ENCODE results near the gene LRG1.

The LRG1 gene

DNA sequence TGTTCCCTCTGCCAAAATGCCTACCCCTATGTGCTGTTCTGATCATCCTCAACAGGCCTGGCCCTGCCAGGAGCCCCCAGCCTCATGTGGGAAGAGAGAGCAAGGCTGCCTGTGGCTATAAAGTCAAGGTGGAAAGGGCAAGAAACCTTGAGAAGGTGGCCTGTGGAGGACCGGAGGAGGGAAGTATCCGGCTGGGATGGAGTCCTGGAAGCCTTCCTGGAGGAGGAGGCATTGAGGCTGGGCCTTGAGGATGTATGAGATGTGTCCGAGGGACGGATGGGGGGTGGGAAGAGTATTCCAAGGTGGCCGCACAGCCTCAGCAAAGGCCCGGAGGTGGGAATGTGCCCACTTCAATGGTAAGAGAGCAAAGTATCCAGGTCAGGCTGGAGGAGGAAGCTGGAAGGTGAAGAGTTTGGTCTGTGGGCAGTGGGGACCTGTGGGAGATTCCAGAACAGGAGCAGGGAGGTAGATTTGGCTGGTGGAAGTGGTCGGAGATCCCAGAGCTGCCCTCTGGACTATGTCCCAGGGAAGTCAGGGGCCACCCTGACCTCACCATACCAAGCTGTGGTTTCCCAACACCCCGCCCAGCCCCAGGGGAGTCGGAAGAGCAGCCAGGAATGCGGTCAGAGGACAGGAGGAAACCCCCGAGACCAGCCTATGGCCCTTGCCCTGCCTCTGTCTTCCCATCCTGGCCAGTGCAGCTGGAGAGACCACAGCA is 18.5 kb downstream of the LRG1 start:
- no peak overlapping the region for H3K9ac ChIP-seq (ENCODE audit: low read length)
- H3K4me1 ChIP-seq (ENCODE audit: control insufficient read depth, low read depth, low read length), result no peaks in the 10 kb centered on the region
- H3K27me3 ChIP-seq (ENCODE audit: control insufficient read depth, insufficient read depth, low read length), result peaks cover 20% of the 10 kb centered on the region
- no peaks in the 10 kb centered on the region for H3K36me3 ChIP-seq (ENCODE audit: control insufficient read depth, low read depth, low read length)
- H3K4me3 ChIP-seq (ENCODE audit: low read length), result no peak overlapping the region
- no peak overlapping the region for H3K27ac ChIP-seq (ENCODE audit: low read length)
- no peaks in the 10 kb centered on the region for H3K9me3 ChIP-seq (ENCODE audit: control insufficient read depth, low read depth, low read length)

DNA sequence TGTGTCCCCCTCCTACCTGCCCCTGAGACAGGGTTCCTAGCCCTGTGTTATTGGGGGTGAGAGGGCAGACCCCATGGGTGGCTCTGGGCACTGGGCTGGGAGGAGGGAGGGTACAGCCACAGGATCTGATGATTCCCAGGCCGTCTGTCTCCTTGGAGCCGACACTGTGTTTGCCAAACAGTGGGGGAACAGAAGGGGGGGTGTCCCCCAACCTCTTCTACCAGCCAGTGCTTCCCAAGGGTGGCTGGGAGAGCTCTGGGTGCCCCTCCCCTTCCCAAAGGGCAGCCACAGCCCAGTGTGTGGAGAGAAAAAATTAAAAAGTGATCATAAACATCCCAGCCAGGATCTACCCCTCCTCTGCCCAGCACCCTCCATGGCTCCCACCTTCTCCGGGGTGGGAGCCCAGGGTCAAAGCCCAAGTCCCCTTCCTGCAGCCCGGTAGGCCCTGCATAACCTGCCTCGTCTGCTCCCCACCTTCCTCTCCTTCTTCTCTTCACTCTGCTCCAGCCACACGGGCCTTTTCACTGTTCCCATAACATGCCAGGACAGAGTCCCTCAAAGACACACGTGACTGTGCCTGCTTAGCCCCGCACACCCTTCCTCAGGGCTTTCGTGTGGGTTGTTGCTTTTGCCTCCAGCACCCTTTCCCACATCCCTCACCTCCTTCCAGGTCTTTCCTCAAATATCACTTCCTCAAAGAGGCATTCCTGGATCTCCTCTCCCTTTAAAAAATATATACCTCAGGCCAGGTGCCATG is 20.1 kb downstream of the LRG1 start:
- no peaks in the 10 kb centered on the region for H3K36me3 ChIP-seq (ENCODE audit: control insufficient read depth, low read depth, low read length)
- H3K27ac ChIP-seq (ENCODE audit: low read length), result no peak overlapping the region
- H3K9ac ChIP-seq (ENCODE audit: low read length), result no peak overlapping the region
- H3K4me3 ChIP-seq (ENCODE audit: low read length), result no peak overlapping the region
- no peaks in the 10 kb centered on the region for H3K9me3 ChIP-seq (ENCODE audit: control insufficient read depth, low read depth, low read length)
- H3K27me3 ChIP-seq (ENCODE audit: control insufficient read depth, insufficient read depth, low read length), result peaks cover 32% of the 10 kb centered on the region
- H3K4me1 ChIP-seq (ENCODE audit: control insufficient read depth, low read depth, low read length), result no peaks in the 10 kb centered on the region

DNA sequence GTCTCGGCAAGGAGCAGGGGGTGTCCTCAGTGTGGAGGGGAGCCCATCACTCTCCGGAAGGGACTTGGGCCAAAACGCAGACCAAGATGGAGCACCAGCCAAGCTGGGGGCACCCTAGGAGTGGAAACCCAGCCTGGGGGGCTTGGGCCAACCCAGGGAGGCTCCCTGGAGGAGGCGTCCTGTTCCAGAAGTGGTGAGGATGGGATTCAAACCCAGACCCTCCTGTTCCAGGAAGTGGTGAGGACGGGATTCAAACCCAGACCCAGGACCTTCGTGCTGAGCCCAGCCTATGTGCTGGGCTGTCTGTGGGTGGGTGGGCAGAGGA is 20.7 kb downstream of the LRG1 start:
- Histone ChIP-seq H3K36me3 (ENCODE audit: control insufficient read depth, low read depth, low read length) (no peaks in the 10 kb centered on the region), H3K27ac (ENCODE audit: low read length) (no peak overlapping the region), H3K4me3 (ENCODE audit: low read length) (no peak overlapping the region), H3K9me3 (ENCODE audit: control insufficient read depth, low read depth, low read length) (no peaks in the 10 kb centered on the region), H3K27me3 (ENCODE audit: control insufficient read depth, insufficient read depth, low read length) (peaks cover 34% of the 10 kb centered on the region), H3K9ac (ENCODE audit: low read length) (no peak overlapping the region), H3K4me1 (ENCODE audit: control insufficient read depth, low read depth, low read length) (no peaks in the 10 kb centered on the region)

DNA sequence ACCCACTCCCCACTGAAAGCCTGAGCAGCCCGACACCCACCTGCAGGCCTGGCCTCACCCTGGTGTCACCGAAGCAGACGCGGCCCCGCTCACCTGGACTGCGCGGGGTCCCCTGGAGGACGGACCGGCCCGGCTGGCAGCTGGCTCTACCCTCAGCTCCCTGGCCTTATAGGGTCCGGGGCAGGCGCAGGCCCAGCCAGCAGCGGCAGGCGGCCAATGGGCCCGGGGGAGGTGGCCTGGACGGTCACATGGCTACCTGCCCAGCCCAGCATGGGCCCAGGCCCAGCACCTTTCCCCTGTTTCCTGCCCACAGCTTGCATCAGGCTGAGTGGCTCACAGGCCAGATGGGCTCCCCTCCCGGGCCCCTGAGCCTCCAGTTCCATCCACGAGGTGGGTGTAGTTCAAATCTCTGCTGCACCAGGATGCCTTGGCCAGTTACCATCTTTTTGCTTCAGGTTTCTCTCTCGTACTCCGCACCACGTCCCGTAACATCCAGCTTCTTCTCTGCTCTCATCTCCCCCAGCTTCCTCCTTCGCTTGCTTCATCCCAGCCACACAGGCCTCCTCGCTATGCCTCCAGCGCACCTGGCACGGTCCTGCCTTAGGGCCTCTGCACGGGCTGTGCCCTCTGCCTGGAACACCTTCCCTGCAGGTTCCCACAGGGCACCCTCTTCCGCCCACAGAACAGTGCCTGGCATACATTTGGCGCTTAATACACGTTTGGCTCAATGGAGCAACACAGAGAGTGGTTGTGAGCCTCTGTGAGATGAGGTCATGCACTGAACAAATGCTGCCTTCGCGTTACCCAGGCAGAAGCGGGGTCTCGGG is 21.3 kb downstream of the LRG1 start, which contains the start of gene PLIN4:
Gene PLIN4 (minus strand): TSS at position 142 of the 827 bp plus-strand sequence. CDS start 214 bp downstream, outside the sequence.
- H3K27me3 ChIP-seq (ENCODE audit: control insufficient read depth, insufficient read depth, low read length), result peaks cover 40% of the 10 kb centered on the region
- no peak within 1 kb of the TSS for H3K4me3 ChIP-seq (ENCODE audit: low read length)
- no peaks in the 10 kb centered on the region for H3K9me3 ChIP-seq (ENCODE audit: control insufficient read depth, low read depth, low read length)
- no peaks in the 10 kb centered on the region for H3K36me3 ChIP-seq (ENCODE audit: control insufficient read depth, low read depth, low read length)
- H3K4me1 ChIP-seq (ENCODE audit: control insufficient read depth, low read depth, low read length), result no peaks in the 10 kb centered on the region
- no peak within 1 kb of the TSS for H3K9ac ChIP-seq (ENCODE audit: low read length)
- H3K27ac ChIP-seq (ENCODE audit: low read length), result no peak within 1 kb of the TSS

DNA sequence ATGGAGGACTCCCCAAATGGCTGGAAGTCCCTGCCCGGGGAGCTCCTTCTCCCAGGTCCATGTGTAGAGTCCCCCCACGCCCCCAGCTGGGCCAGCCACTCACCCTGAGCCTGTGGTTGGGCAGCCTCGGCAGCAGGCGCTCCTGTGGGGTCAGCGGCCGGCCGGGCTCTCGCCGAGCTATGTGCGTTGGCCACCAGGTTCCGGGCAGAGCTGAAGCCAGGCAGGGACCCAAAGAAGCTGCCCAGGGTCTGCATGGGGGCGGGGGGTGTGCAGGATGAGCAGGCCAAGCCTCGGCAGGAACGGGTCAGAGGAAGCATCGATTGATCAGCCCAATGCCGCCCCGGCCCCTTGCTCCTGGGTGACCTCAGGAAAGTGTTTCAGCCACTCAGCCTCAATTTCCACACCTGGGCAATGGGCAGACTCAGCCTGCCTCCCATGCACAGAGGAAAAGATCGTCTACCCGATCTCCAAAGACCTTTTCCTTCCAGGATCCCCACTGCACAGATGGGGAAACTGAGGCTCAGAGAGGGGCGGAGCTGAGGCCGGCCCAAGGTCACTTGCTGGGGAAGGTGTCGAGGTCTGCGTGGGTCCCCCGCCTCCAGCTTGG is 22.3 kb downstream of the LRG1 start:
- no peaks in the 10 kb centered on the region for H3K9me3 ChIP-seq (ENCODE audit: control insufficient read depth, low read depth, low read length)
- H3K4me1 ChIP-seq (ENCODE audit: control insufficient read depth, low read depth, low read length), result no peaks in the 10 kb centered on the region
- no peaks in the 10 kb centered on the region for H3K36me3 ChIP-seq (ENCODE audit: control insufficient read depth, low read depth, low read length)
- H3K4me3 ChIP-seq (ENCODE audit: low read length), result no peak overlapping the region
- H3K27me3 ChIP-seq (ENCODE audit: control insufficient read depth, insufficient read depth, low read length), result peaks cover 48% of the 10 kb centered on the region
- H3K9ac ChIP-seq (ENCODE audit: low read length), result no peak overlapping the region
- H3K27ac ChIP-seq (ENCODE audit: low read length), result no peak overlapping the region

DNA sequence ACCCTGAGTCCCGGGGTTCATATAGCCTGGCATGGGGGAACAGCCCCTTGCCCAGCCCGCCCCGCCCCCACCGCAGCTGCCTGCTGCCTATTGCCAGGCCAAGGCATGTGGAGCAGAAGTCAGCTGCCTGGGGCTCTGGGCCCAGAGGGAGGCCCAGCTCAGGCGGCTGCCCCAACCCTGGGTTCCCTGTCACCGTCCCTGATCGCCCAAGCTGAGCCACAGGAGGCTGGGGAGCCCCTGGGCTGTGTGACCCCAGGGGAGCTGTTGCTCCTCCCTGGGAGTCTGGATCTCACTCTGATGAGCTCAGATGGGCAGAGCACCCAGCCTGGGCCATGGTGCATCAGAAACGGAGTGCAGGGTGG is 22.9 kb downstream of the LRG1 start:
- Histone ChIP-seq H3K9ac (ENCODE audit: low read length) (no peak overlapping the region), H3K36me3 (ENCODE audit: control insufficient read depth, low read depth, low read length) (no peaks in the 10 kb centered on the region), H3K4me3 (ENCODE audit: low read length) (no peak overlapping the region), H3K9me3 (ENCODE audit: control insufficient read depth, low read depth, low read length) (no peaks in the 10 kb centered on the region), H3K27ac (ENCODE audit: low read length) (no peak overlapping the region), H3K27me3 (ENCODE audit: control insufficient read depth, insufficient read depth, low read length) (peaks cover 55% of the 10 kb centered on the region), H3K4me1 (ENCODE audit: control insufficient read depth, low read depth, low read length) (no peaks in the 10 kb centered on the region)

DNA sequence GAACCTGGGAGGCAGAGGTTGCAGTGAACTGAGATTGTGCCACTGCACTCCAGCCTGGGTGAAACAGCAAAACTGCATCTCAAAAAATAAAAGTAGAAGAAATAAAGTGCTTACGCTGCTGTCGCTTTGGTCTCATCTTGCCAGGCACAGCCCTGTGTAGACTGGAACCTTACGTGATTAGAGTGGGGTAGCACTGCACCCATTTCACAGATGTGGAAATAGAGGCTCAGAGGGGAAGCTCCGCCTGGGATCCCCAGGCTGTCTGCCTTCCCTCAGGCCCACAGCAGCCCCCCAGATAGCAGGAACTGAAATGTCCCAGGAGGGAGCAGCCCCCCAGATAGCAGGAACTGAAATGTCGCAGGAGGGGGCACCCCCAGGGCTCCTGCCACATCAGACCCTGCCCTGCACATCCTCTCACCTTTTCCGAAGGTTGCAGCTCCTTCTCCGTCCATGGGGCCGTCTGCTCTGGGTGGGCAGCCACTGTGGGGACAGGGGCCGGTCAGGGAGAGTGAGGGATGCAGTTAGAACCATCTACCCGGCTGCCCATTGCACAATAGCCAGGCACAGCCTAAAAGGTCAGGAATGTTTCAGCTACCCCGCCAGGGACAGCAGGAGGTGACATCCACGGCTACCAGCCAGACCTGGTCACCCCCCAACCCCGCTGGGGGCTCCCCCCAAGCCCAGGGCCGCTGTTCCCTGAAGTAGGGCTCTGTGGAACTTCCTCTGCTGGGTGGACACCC is 23.5 kb downstream of the LRG1 start:
- Histone ChIP-seq H3K27ac (ENCODE audit: low read length) (no peak overlapping the region), H3K4me1 (ENCODE audit: control insufficient read depth, low read depth, low read length) (no peaks in the 10 kb centered on the region), H3K27me3 (ENCODE audit: control insufficient read depth, insufficient read depth, low read length) (peaks cover 55% of the 10 kb centered on the region), H3K36me3 (ENCODE audit: control insufficient read depth, low read depth, low read length) (no peaks in the 10 kb centered on the region), H3K4me3 (ENCODE audit: low read length) (no peak overlapping the region), H3K9ac (ENCODE audit: low read length) (no peak overlapping the region), H3K9me3 (ENCODE audit: control insufficient read depth, low read depth, low read length) (no peaks in the 10 kb centered on the region)

DNA sequence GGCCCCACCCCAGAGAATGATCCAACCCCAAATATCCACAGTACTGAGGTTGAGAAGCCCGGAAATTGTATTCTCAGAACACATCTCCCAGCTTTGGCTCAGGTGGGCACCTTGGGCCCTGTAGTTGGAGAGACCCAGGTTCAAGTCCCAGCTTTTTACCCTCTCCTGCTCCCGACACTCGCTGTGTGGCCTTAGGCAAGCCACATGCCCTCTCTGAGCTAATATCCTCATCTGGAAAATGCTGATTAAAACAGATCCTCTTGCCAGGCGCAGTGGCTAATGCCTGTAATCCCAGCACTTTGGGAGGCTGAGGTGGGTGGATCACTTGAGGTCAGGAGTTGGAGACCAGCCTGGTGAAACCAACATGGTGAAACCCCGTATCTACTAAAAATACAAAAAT is 24.1 kb downstream of the LRG1 start:
- Histone ChIP-seq H3K4me1 (ENCODE audit: control insufficient read depth, low read depth, low read length) (no peaks in the 10 kb centered on the region), H3K27me3 (ENCODE audit: control insufficient read depth, insufficient read depth, low read length) (peaks cover 57% of the 10 kb centered on the region), H3K4me3 (ENCODE audit: low read length) (no peak overlapping the region)

DNA sequence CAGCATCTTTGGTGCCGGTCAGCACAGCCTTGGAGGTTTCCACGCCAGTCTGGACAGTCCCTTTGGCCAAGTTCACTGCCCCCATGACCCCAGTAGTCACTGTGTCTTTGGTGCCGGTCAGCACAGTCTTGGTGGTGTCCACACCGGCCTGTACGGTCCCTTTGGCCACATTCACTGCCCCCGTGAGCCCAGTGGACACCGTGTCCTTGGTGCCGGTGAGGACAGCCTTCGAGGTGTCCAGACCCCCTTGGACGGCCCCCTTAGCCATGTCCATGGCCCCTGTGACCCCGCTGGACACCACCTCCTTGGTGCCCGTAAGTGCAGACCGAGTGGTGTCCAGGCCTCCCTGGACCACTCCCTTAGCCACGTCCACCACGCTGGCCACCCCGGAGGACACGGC is 26.6 kb downstream of the LRG1 start:
- Histone ChIP-seq H3K9me3 (ENCODE audit: control insufficient read depth, low read depth, low read length) (no peaks in the 10 kb centered on the region), H3K4me3 (ENCODE audit: low read length) (no peak overlapping the region), H3K9ac (ENCODE audit: low read length) (no peak overlapping the region), H3K27ac (ENCODE audit: low read length) (no peak overlapping the region), H3K36me3 (ENCODE audit: control insufficient read depth, low read depth, low read length) (no peaks in the 10 kb centered on the region), H3K4me1 (ENCODE audit: control insufficient read depth, low read depth, low read length) (no peaks in the 10 kb centered on the region), H3K27me3 (ENCODE audit: control insufficient read depth, insufficient read depth, low read length) (peaks cover 52% of the 10 kb centered on the region)

More for the DNA sequence above, 24.1 kb downstream of the LRG1 start:
- H3K27ac ChIP-seq (ENCODE audit: low read length), result no peak overlapping the region
- no peak overlapping the region for H3K9ac ChIP-seq (ENCODE audit: low read length)
- H3K36me3 ChIP-seq (ENCODE audit: control insufficient read depth, low read depth, low read length), result no peaks in the 10 kb centered on the region
- H3K9me3 ChIP-seq (ENCODE audit: control insufficient read depth, low read depth, low read length), result no peaks in the 10 kb centered on the region

DNA sequence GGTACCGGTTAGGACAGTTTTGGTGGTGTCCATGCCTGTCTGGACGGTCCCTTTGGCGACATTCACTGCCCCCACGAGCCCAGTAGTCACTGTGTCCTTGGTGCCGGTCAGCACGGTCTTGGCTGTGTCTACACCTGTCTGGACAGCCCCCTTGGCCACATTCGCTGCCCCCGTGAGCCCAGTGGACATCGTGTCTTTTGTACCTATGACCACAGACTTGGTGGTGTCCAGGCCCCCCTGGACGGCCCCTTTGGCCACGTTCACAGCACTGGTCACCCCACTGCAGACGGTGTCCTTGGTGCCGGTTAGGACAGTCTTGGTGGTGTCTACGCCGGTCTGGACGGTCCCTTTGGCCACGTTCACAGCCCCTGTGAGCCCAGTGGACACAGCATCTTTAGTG is 27.8 kb downstream of the LRG1 start:
- H3K4me3 ChIP-seq (ENCODE audit: low read length), result no peak overlapping the region
- no peaks in the 10 kb centered on the region for H3K36me3 ChIP-seq (ENCODE audit: control insufficient read depth, low read depth, low read length)
- H3K9ac ChIP-seq (ENCODE audit: low read length), result no peak overlapping the region
- no peak overlapping the region for H3K27ac ChIP-seq (ENCODE audit: low read length)
- no peaks in the 10 kb centered on the region for H3K9me3 ChIP-seq (ENCODE audit: control insufficient read depth, low read depth, low read length)
- peaks cover 52% of the 10 kb centered on the region for H3K27me3 ChIP-seq (ENCODE audit: control insufficient read depth, insufficient read depth, low read length)
- no peaks in the 10 kb centered on the region for H3K4me1 ChIP-seq (ENCODE audit: control insufficient read depth, low read depth, low read length)
